Measurements from ENCODE around the gene DMKN.

DMKN gene

DNA sequence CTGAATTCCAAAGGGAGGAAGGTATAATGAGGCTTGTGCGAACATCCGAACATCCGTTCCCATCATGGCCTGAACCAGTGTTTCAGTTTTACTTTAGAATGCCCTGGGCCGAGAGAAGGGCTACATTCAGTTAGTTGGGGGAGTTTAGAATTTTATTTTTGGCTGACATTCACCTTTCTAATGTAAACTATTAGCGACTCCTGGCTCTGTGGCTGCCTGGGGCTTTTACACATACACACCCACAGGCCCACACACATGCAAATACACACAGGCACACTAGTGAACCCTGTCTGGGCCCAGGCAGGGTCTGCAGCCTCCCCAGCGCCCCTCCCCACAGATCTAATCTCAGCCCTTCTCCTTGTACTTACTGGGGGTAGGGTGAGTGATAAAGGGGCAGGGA is 25.9 kb upstream of the DMKN start:
- Histone ChIP-seq H3K4me1 (ENCODE audit: insufficient read depth, low read length, poor library complexity, severe bottlenecking) (peaks cover 25% of the 10 kb centered on the region), H4K20me1 (ENCODE audit: insufficient read depth, low read length, poor library complexity, severe bottlenecking) (no peaks in the 10 kb centered on the region), H3F3A (ENCODE audit: low read depth) (no peaks in the 10 kb centered on the region), H3K79me2 (ENCODE audit: insufficient read depth, low read length) (peaks cover 12% of the 10 kb centered on the region), H2AFZ (ENCODE audit: low read length) (no peak overlapping the region), H3K4me2 (ENCODE audit: low read depth, low read length, poor library complexity, severe bottlenecking) (no peak overlapping the region), H3K36me3 (ENCODE audit: insufficient read depth, low read length) (no peaks in the 10 kb centered on the region), H3K9me2 (replicated peaks; ENCODE audit: low read depth, low read length) (no peaks in the 10 kb centered on the region), H3K9me3 (ENCODE audit: insufficient read depth, low read depth, low read length) (no peaks in the 10 kb centered on the region), H3K4me3 (ENCODE audit: low read length, poor library complexity, severe bottlenecking) (no peak overlapping the region), H3K27me3 (ENCODE audit: insufficient read depth, low read length, poor library complexity, severe bottlenecking) (no peaks in the 10 kb centered on the region), H3K9ac (ENCODE audit: low read depth, low read length, poor library complexity, severe bottlenecking) (no peak overlapping the region)
- TF ChIP-seq, protein P1, sequence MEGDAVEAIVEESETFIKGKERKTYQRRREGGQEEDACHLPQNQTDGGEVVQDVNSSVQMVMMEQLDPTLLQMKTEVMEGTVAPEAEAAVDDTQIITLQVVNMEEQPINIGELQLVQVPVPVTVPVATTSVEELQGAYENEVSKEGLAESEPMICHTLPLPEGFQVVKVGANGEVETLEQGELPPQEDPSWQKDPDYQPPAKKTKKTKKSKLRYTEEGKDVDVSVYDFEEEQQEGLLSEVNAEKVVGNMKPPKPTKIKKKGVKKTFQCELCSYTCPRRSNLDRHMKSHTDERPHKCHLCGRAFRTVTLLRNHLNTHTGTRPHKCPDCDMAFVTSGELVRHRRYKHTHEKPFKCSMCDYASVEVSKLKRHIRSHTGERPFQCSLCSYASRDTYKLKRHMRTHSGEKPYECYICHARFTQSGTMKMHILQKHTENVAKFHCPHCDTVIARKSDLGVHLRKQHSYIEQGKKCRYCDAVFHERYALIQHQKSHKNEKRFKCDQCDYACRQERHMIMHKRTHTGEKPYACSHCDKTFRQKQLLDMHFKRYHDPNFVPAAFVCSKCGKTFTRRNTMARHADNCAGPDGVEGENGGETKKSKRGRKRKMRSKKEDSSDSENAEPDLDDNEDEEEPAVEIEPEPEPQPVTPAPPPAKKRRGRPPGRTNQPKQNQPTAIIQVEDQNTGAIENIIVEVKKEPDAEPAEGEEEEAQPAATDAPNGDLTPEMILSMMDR (conservative IDR thresholded peaks at IDR 0.05; ENCODE audit: low read length): no peak
- no peak for TF ChIP-seq EZH2phosphoT487 (IDR thresholded peaks at IDR 0.05; ENCODE audit: borderline replicate concordance)

DNA sequence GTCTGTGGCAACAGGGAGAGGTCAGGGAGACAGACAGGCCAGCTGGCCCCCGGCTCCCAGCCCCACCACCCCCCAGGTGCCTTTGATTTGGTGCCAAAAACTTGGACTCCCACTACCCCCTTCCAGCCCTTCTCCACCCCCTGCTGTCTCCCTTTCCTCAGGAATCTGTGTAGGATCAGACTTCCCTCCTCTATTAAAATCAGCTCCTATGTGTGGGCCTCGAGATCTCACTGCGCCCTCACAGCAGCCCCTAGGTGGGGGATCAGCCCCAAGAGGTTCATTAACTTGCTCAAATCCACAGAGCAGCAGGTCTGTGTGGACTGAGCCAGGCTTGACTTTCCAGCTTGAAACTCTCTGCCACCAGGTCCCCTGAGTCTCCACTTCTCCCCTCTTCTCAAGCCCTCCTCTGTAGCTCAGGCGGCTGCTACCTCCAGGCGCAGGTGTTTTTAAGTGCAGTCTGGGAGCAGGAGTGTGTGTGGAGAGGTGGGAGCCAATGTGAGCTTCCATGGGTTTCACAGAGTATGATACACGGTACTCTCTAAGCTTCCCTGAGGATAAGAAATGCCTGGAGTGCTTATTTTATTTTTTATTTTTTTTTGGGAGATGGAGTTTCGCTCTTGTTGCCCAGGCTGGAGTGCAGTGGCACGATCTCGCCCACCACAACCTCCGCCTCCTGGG is 21.5 kb upstream of the DMKN start:
- Histone ChIP-seq H3F3A (ENCODE audit: low read depth) (no peaks in the 10 kb centered on the region), H3K9ac (ENCODE audit: low read depth, low read length, poor library complexity, severe bottlenecking) (no peak overlapping the region), H4K20me1 (ENCODE audit: insufficient read depth, low read length, poor library complexity, severe bottlenecking) (no peaks in the 10 kb centered on the region), H3K36me3 (ENCODE audit: insufficient read depth, low read length) (no peaks in the 10 kb centered on the region), H3K79me2 (ENCODE audit: insufficient read depth, low read length) (no peaks in the 10 kb centered on the region), H3K9me2 (replicated peaks; ENCODE audit: low read depth, low read length) (no peaks in the 10 kb centered on the region), H3K4me1 (ENCODE audit: insufficient read depth, low read length, poor library complexity, severe bottlenecking) (peaks cover 15% of the 10 kb centered on the region), H3K27me3 (ENCODE audit: insufficient read depth, low read length, poor library complexity, severe bottlenecking) (no peaks in the 10 kb centered on the region), H2AFZ (ENCODE audit: low read length) (no peak overlapping the region), H3K4me2 (ENCODE audit: low read depth, low read length, poor library complexity, severe bottlenecking) (no peak overlapping the region), H3K4me3 (ENCODE audit: low read length, poor library complexity, severe bottlenecking) (no peak overlapping the region), H3K9me3 (ENCODE audit: insufficient read depth, low read depth, low read length) (no peaks in the 10 kb centered on the region)
- TF ChIP-seq, protein P1 (conservative IDR thresholded peaks at IDR 0.05; ENCODE audit: low read length): no peak
- no peak for TF ChIP-seq EZH2phosphoT487 (IDR thresholded peaks at IDR 0.05; ENCODE audit: borderline replicate concordance)

DNA sequence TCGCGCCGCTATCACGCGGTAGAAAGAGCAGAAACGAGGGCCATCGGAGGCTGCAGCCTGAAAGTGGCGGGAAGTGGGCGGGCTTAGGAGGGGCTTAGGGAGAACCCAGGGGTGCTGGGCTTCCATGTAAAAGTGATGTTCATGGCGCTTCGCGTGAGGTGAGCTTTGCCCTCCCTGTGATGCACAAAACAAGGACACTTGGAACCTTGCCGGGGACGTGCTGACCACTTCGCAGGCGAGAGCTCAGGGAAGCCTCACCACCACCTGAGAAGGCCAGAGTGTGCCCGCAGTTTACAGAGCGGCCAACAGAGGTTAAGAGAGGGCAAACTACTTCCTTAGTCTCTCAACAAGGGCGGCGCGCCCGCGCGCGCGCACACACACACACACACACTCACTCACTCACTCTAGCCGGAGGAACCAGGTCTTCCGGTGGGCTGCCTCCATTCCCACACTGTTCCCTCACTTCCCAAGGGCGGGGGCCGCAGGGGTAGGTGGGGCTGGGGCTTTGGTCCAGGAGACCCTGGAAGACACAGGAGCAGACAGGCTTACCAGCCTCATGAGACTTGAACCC is 20.5 kb upstream of the DMKN start:
- Histone ChIP-seq H2AFZ (ENCODE audit: low read length) (no peak overlapping the region), H3K9ac (ENCODE audit: low read depth, low read length, poor library complexity, severe bottlenecking) (no peak overlapping the region), H3K4me2 (ENCODE audit: low read depth, low read length, poor library complexity, severe bottlenecking) (no peak overlapping the region), H3K9me2 (replicated peaks; ENCODE audit: low read depth, low read length) (no peaks in the 10 kb centered on the region), H3K79me2 (ENCODE audit: insufficient read depth, low read length) (no peaks in the 10 kb centered on the region), H3K36me3 (ENCODE audit: insufficient read depth, low read length) (no peaks in the 10 kb centered on the region), H3K4me1 (ENCODE audit: insufficient read depth, low read length, poor library complexity, severe bottlenecking) (peaks cover 6% of the 10 kb centered on the region), H3K9me3 (ENCODE audit: insufficient read depth, low read depth, low read length) (no peaks in the 10 kb centered on the region), H4K20me1 (ENCODE audit: insufficient read depth, low read length, poor library complexity, severe bottlenecking) (no peaks in the 10 kb centered on the region), H3K4me3 (ENCODE audit: low read length, poor library complexity, severe bottlenecking) (no peak overlapping the region), H3F3A (ENCODE audit: low read depth) (no peaks in the 10 kb centered on the region), H3K27me3 (ENCODE audit: insufficient read depth, low read length, poor library complexity, severe bottlenecking) (no peaks in the 10 kb centered on the region)
- TF ChIP-seq EZH2phosphoT487 (IDR thresholded peaks at IDR 0.05; ENCODE audit: borderline replicate concordance): no peak
- TF ChIP-seq, protein P1 (conservative IDR thresholded peaks at IDR 0.05; ENCODE audit: low read length): no peak
